ENCODE results near the gene PLEKHO1. TPM values are rescaled to one million over a fixed set of nuclear protein-coding genes. Genes with fewer than 3 reads are reported as not detected.

Gene PLEKHO1
- polyA plus RNA-seq, 1 of the 3 experiments (the other 2 are of a cell fraction) = 33.5 TPM

- 78% methylated on average over 4 of the region's 4 CpGs for WGBS (ENCODE audit: low lambda C conversion rate)
- H3K4me2 ChIP-seq = peak overlapping the region; percentile 69
These were observed 12.8 kb downstream of the PLEKHO1 start for GRCh38 chr1:150162582-150162861.

DNA sequence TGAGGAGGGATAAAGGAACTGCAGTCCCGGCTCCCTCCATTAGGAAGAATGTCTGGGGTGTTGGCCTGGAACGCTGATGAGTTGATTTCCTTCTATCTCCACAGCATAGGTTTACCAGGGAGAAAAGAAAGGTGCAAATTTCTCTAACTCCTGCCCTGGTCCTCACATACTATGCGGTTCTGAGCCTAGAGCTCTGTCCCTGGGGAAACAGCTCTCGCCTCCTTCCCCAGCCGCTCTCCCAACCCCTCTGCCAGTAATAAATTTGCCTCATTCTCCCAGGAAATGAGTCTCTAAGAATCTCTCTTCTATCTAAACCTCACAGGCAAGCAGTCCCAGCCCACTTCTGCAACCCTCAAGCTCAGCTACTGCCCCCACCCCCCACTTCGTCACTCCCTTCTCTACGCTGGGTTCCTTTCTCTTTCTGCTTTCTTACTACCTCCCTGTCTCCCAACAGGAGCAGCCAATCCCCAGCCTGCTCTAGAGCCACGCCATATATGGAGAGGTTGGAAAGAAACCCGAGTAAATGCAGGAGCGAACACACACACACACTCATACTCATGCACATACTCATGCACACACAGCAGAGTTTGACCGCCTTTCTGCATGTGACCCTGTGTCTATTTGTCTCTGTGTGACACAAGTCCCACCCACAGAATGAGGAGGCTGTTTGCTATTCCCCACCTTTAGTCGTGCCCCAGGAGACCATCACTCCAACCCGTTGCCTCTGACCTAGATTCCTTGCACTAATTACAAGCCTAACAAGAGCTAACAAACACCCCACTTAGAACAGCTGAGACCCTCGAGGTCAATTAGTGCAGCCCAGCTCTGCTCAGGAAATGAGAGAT is 13.4 kb downstream of the PLEKHO1 start:
- Histone ChIP-seq H3K9me3 (no peaks in the 10 kb centered on the region), H3K79me2 (ENCODE audit: insufficient read depth) (peaks cover 15% of the 10 kb centered on the region), H3K4me1 (ENCODE audit: control insufficient read depth in 1 of 2, insufficient read depth in 2 of 2, low read depth in 1 of 2, low read length in 1 of 2) (peaks cover 31 to 43% of the 10 kb centered on the region in 2 experiments), H3K27me3 (ENCODE audit: insufficient read depth) (no peaks in the 10 kb centered on the region), H3K4me2 (peak overlapping the region; percentile 69), H3K27ac (ENCODE audit: low read depth in 2 of 2, low read length in 1 of 2) (peak overlapping the region; percentile 94 to 95), H3K9me2 (no peaks in the 10 kb centered on the region), H3K4me3 (ENCODE audit: low read depth in 2 of 2, low read length in 1 of 2) (peak overlapping the region in 1 of 2 experiments; percentile 18; a peak in 1 of 4 replicates), H3K36me3 (replicated peaks in 1 of 2; ENCODE audit: control insufficient read depth in 1 of 2, insufficient read depth in 2 of 2, low read length in 1 of 2) (peaks cover 10 to 13% of the 10 kb centered on the region in 2 experiments), H3K9ac (peak overlapping the region; percentile 64), H3F3A (replicated peaks; ENCODE audit: insufficient read depth) (peaks cover 33% of the 10 kb centered on the region), H4K20me1 (ENCODE audit: insufficient read depth) (no peaks in the 10 kb centered on the region), H2AFZ (ENCODE audit: low read depth) (0 out of 2 replicates have a peak overlapping the region, but pooled peaks have one; percentile 4)
- POLR2A ChIA-PET = interaction anchor here (1.5 to 2.2 kb wide), 2 partner anchors 13 to 276 kb away, joined by 4 to 10 read pairs; partner anchors contain the start of gene PLEKHO1
- CTCF ChIA-PET = interaction anchor here (1.1 to 8.6 kb wide), 4 partner anchors 20 to 89 kb away, joined by 3 to 87 read pairs (median 4); no protein-coding TSS in a partner anchor
- DNase-seq = peak; percentile 71
- 23% methylated on average over 14 of the region's 14 CpGs for WGBS (ENCODE audit: low lambda C conversion rate)
- TF ChIP-seq MXI1 (IDR thresholded peaks at IDR 0.05; ENCODE audit: low read depth, low read length) (peak; percentile 61; the same call in 1 of the 2 replicates), REST (IDR thresholded peaks at IDR 0.05; ENCODE audit: low read depth, low read length) (0 out of 2 replicates have a peak, but pooled peaks have one; percentile 12), EZH2phosphoT487 (IDR thresholded peaks at IDR 0.05; ENCODE audit: borderline replicate concordance, low read depth) (no peak), NRF1 (IDR thresholded peaks at IDR 0.05; ENCODE audit: low read depth, low read length) (no peak), GATA2 (CRISPR knock-in tag; IDR thresholded peaks at IDR 0.05) (no peak), SMC3 (IDR thresholded peaks at IDR 0.05; ENCODE audit: low read depth, low read length) (no peak), ELF1 (IDR thresholded peaks at IDR 0.05) (no peak), GABPA (IDR thresholded peaks at IDR 0.05; ENCODE audit: low read depth) (no peak), RCOR1 (IDR thresholded peaks at IDR 0.05; ENCODE audit: low read length) (no peak), TAF1 (IDR thresholded peaks at IDR 0.05; ENCODE audit: borderline replicate concordance, low read depth, low read length) (peak; percentile 39; the same call in 1 of the 2 replicates)
- TF ChIP-seq, protein P1, sequence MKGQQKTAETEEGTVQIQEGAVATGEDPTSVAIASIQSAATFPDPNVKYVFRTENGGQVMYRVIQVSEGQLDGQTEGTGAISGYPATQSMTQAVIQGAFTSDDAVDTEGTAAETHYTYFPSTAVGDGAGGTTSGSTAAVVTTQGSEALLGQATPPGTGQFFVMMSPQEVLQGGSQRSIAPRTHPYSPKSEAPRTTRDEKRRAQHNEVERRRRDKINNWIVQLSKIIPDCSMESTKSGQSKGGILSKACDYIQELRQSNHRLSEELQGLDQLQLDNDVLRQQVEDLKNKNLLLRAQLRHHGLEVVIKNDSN (IDR thresholded peaks at IDR 0.05; ENCODE audit: borderline replicate concordance, low read depth) = peak; percentile 45; the same call in 1 of the 2 replicates
- TF ChIP-seq, protein P2, sequence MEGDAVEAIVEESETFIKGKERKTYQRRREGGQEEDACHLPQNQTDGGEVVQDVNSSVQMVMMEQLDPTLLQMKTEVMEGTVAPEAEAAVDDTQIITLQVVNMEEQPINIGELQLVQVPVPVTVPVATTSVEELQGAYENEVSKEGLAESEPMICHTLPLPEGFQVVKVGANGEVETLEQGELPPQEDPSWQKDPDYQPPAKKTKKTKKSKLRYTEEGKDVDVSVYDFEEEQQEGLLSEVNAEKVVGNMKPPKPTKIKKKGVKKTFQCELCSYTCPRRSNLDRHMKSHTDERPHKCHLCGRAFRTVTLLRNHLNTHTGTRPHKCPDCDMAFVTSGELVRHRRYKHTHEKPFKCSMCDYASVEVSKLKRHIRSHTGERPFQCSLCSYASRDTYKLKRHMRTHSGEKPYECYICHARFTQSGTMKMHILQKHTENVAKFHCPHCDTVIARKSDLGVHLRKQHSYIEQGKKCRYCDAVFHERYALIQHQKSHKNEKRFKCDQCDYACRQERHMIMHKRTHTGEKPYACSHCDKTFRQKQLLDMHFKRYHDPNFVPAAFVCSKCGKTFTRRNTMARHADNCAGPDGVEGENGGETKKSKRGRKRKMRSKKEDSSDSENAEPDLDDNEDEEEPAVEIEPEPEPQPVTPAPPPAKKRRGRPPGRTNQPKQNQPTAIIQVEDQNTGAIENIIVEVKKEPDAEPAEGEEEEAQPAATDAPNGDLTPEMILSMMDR (IDR thresholded peaks at IDR 0.05) = no peak; the same call in 1 of the 2 replicates

More at GRCh38 chr1:150162582-150162861, 12.8 kb downstream of the PLEKHO1 start:
- H2AFZ ChIP-seq (ENCODE audit: low read depth) = 0 out of 2 replicates have a peak overlapping the region, but pooled peaks have one; percentile 4
- peaks cover 31 to 43% of the 10 kb centered on the region in 2 experiments for H3K4me1 ChIP-seq (ENCODE audit: control insufficient read depth in 1 of 2, insufficient read depth in 2 of 2, low read depth in 1 of 2, low read length in 1 of 2)
- H3F3A ChIP-seq (replicated peaks; ENCODE audit: insufficient read depth) = peaks cover 38% of the 10 kb centered on the region
- no peaks in the 10 kb centered on the region for H3K9me3 ChIP-seq
- no peak for DNase-seq
- H3K27ac ChIP-seq (ENCODE audit: low read depth in 2 of 2, low read length in 1 of 2) = peak overlapping the region; percentile 94 to 95
- H3K79me2 ChIP-seq (ENCODE audit: insufficient read depth) = peaks cover 15% of the 10 kb centered on the region
- TF ChIP-seq GABPA (IDR thresholded peaks at IDR 0.05; ENCODE audit: low read depth) (no peak), MXI1 (IDR thresholded peaks at IDR 0.05; ENCODE audit: low read depth, low read length) (no peak), RFX5 (IDR thresholded peaks at IDR 0.05; ENCODE audit: low read length) (no peak), RAD21 (IDR thresholded peaks at IDR 0.05; ENCODE audit: low read length) (no peak), PBX3 (IDR thresholded peaks at IDR 0.05) (no peak), RCOR1 (IDR thresholded peaks at IDR 0.05; ENCODE audit: low read length) (no peak), YY1 (IDR thresholded peaks at IDR 0.05; ENCODE audit: low read depth) (no peak), SMC3 (IDR thresholded peaks at IDR 0.05; ENCODE audit: low read depth, low read length) (no peak), RXRA (IDR thresholded peaks at IDR 0.05; ENCODE audit: borderline replicate concordance, low read depth) (no peak)
- no peaks in the 10 kb centered on the region for H4K20me1 ChIP-seq (ENCODE audit: insufficient read depth)
- peak overlapping the region in 1 of 2 experiments; percentile 18; a peak in 1 of 4 replicates for H3K4me3 ChIP-seq (ENCODE audit: low read depth in 2 of 2, low read length in 1 of 2)
- H3K27me3 ChIP-seq (ENCODE audit: insufficient read depth) = no peaks in the 10 kb centered on the region
- H3K9me2 ChIP-seq = no peaks in the 10 kb centered on the region
- peaks cover 15 to 18% of the 10 kb centered on the region in 2 experiments for H3K36me3 ChIP-seq (replicated peaks in 1 of 2; ENCODE audit: control insufficient read depth in 1 of 2, insufficient read depth in 2 of 2, low read length in 1 of 2)
- ChIA-PET POLR2A (interaction anchor here (0.9 to 2.2 kb wide), 4 partner anchors 9 to 275 kb away, joined by 3 to 10 read pairs (median 4); partner anchors contain the start of genes PLEKHO1 and VPS45), CTCF (interaction anchor here (1.1 to 8.6 kb wide), 5 partner anchors 21 to 200 kb away, joined by 3 to 87 read pairs (median 7); no protein-coding TSS in a partner anchor)
- peak overlapping the region; percentile 64 for H3K9ac ChIP-seq
